ENCODE data around the gene SEMA6A. TPM values are rescaled to one million over a fixed set of nuclear protein-coding genes. Genes with fewer than 3 reads are reported as not detected.

The SEMA6A gene
- total and polyA plus RNA-seq, 2 of the 13 experiments (the other 11 are each of a cell fraction or from before 2014, with no cell fraction given): 5.1 to 6.5 TPM

GRCh38 chr5:116424258-116424615, 150.4 kb downstream of the SEMA6A start:
- POLR2A ChIA-PET: no interaction called here
- in situ Hi-C loops (cut with HindIII; ENCODE audit: extremely low pct_ligation_motif_present, low pct_unique_long_range_greater_than_20kb): no loop called here
- H2AFZ ChIP-seq (ENCODE audit: low read length): no peak overlapping the region

More at GRCh38 chr5:116424258-116424615, 150.4 kb downstream of the SEMA6A start:
- no peaks in the 10 kb centered on the region for H3K79me2 ChIP-seq (ENCODE audit: insufficient read depth, low read length)
- H3K9ac ChIP-seq (ENCODE audit: insufficient read depth, low read depth, low read length): no peak overlapping the region
- peaks cover 12% of the 10 kb centered on the region for H3K4me1 ChIP-seq (ENCODE audit: insufficient read depth, low read length)
- no peak for ATAC-seq
- no TSS peak for BruUV-seq (replicated peaks)
- WGBS (ENCODE audit: low lambda C conversion rate): 95% methylated on average over 4 of the region's 4 CpGs
- no peaks in the 10 kb centered on the region for H4K20me1 ChIP-seq (ENCODE audit: insufficient read depth, low read length)
- H3K4me2 ChIP-seq (ENCODE audit: low read depth, low read length): no peak overlapping the region
- no peaks in the 10 kb centered on the region for H3K9me3 ChIP-seq (ENCODE audit: low read length)
- CTCF ChIA-PET (ENCODE audit: low intra/inter-chr PET ratio, low total read pairs): no interaction called here
- FAIRE-seq: no peak
- H3K27me3 ChIP-seq (ENCODE audit: control insufficient read depth in 1 of 2, insufficient read depth in 2 of 2, low read length in 2 of 2): no peaks in the 10 kb centered on the region
- no peak overlapping the region for H3K27ac ChIP-seq (ENCODE audit: extremely low read length, insufficient read depth, low read length)
- no peak for TF ChIP-seq RBFOX2 (IDR thresholded peaks at IDR 0.05; ENCODE audit: low read depth, low read length)
- no peak for TF ChIP-seq DNMT3B (CRISPR knock-in tag; conservative IDR thresholded peaks at IDR 0.05)
- TF ChIP-seq ONECUT2 (CRISPR knock-in tag; IDR thresholded peaks at IDR 0.05): no peak
- TF ChIP-seq ZNF547 (CRISPR knock-in tag; IDR thresholded peaks at IDR 0.05): no peak
- TF ChIP-seq PLSCR1 (CRISPR knock-in tag; IDR thresholded peaks at IDR 0.05; ENCODE audit: borderline replicate concordance): no peak
- no peak for TF ChIP-seq CERS6 (CRISPR knock-in tag; IDR thresholded peaks at IDR 0.05)
- TF ChIP-seq ATF7-NPFF (CRISPR knock-in tag; IDR thresholded peaks at IDR 0.05; ENCODE audit: low read depth): no peak
- TF ChIP-seq YY1 (IDR thresholded peaks at IDR 0.05; ENCODE audit: insufficient read depth, insufficient replicate concordance, low read depth, low read length): no peak
- H3K36me3 ChIP-seq (replicated peaks in 1 of 2; ENCODE audit: control insufficient read depth in 1 of 2, insufficient read depth in 2 of 2, low read length in 2 of 2): no peaks in the 10 kb centered on the region
- no peak overlapping the region for H3K4me3 ChIP-seq (replicated peaks in 1 of 3; ENCODE audit: insufficient read depth in 1 of 3, low read depth in 2 of 3, low read length in 3 of 3)
- intact Hi-C loops (cut with micrococcal nuclease; ENCODE audit: unreplicated experiment): no loop called here
- no peak for DNase-seq (ENCODE audit: low spot score)

Measured in HepG2 (cell line).